ENCODE results near the gene TRIM8.

- TF ChIP-seq POLR2A (IDR thresholded peaks at IDR 0.05; ENCODE audit: control extremely low read depth in 1 of 2, low read depth in 2 of 2, low read length in 2 of 2) (no peak), ATF2 (IDR thresholded peaks at IDR 0.05; ENCODE audit: low read length) (no peak), CTCF (IDR thresholded peaks at IDR 0.05; ENCODE audit: control extremely low read depth in 1 of 3, insufficient read depth in 1 of 3, low read depth in 1 of 3, low read length in 3 of 3) (no peak), EZH2 (IDR thresholded peaks at IDR 0.05; ENCODE audit: low read depth, low read length, severe bottlenecking) (no peak), CHD2 (IDR thresholded peaks at IDR 0.05; ENCODE audit: low read length) (no peak), CEBPB (IDR thresholded peaks at IDR 0.05; ENCODE audit: low read depth, low read length) (no peak), RXRA (IDR thresholded peaks at IDR 0.05; ENCODE audit: insufficient read depth, low read depth, low read length) (no peak), RBBP5 (IDR thresholded peaks at IDR 0.05; ENCODE audit: borderline replicate concordance, low read depth, low read length) (no peak)
These were observed 2.9 kb upstream of the TRIM8 start for GRCh38 chr10:102641402-102641801.
